ENCODE measurements around the gene IFNA10.
"Not testable (repeated sequence)": the region's sequence is repeated elsewhere in the genome, so short reads cannot be mapped to it uniquely, and the experiment has no call there.

IFNA10 gene

DNA sequence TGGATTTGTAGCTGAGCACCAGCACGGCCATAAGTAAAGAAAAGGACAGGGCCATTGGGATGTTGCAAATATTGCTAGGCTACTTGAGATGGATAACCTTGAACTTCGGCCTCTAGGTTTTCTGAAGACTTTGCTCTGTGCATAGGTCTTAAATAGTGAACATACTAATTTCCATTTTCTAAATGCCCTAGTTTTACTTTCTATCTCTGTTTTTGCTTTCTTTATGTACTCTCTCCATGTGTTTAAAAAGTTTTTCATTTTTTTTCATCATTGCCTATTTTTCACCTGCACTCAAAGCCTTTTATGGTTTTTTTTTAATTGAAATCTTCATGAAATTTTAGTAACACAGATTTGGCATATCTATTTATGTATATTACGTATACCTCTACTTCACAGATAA lies at the start of gene IFNA10:
IFNA10 (minus strand) TSS at position 101 of the 400 bp plus-strand sequence; CDS start at position 55, 46 bp downstream.
- in situ Hi-C loops (cut with MboI; ENCODE audit: low sequenced_read_pairs), result not testable (repeated sequence)

DNA sequence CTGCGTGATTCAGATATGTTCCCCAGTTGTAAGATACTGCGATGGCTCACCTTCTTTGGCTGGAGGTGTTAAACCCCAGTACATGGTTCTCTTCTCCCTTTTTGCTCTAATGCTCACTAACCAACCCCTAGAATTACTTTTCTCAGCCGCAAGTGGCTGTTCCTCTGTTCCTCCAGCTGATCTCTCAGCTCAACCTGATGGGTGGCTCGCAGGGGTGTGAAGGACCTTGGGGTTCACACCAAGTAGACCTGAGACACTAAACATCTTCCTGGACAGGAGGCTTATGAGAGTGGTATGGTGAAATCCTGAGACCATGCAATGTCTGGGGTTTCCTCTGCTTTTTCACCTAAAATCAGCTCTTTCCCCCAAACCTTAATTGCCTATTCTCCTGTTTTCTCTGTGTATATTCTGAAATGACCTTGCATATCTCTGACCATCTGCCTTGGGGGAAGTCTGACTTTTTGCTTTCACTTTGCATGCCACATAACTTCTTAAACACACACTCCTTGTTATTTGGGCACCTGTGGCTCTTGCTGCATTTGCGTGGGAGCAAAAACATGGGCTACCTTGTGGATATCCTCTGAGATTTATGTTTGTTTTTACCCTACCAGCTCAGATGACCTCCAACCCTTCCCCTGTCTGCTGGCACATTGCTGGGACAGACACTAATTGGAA lies 48.7 kb upstream of the IFNA10 start:
- in situ Hi-C loops (cut with MboI; ENCODE audit: low sequenced_read_pairs), result no loop called here

DNA sequence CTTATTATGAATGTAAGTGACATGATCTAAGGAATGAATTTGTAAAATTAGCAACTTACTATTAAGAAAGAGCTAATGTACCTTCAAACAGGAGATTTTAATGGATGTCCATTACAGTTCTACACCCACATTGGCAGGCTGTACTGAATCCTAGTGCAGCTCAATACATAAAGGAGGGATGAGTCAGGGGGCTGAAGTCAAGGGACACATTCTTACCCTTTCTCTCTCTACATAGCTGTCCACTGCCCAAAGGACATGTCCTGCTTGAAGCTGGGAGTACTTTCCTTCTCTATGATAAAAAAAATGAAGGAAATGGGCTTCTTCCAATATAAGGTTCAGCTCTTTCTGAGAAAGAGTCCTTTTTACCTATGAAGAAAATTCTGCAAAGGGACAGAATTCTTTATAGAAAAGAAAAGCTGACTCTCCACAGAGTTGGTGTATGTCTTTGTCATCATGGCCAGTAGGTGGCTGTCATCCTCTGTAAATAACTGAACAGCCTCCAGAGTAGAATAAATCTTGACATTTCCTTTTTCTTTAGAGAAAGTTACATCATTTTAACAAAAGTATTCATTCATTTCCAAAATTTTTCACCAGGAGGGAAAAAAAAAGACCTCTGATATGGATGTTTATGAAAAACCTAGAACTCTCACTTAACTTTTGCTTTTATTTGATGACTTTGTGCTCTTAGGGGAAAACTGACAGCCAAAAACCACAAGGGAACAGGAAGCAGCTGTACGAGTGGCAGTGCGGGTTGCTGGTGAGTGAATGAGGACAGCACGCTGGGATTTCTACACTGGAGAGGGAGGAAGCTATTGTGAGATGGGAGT lies 46.0 kb upstream of the IFNA10 start:
- in situ Hi-C loops (cut with MboI; ENCODE audit: low sequenced_read_pairs), result no loop called here

DNA sequence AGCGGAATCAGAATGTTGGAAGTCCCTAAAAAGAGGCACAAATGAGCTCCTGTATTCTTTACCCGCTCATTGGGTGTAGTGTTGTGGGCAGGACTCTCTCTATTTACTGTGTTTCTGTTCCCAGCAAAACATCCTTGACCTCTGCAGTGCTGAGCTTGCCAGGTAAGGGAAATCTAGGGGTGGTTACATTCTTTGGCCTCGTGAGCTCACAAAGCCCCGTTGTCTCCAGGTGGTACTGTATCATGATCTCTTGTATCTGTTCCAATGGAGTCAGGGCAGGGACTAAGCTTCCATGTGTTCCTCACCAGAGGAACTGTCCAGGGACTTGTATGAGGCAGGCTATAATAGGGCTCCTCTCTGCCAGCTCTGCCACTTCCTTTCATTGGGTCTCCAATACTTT lies 44.7 kb upstream of the IFNA10 start:
- in situ Hi-C loops (cut with MboI; ENCODE audit: low sequenced_read_pairs), result no loop called here

DNA sequence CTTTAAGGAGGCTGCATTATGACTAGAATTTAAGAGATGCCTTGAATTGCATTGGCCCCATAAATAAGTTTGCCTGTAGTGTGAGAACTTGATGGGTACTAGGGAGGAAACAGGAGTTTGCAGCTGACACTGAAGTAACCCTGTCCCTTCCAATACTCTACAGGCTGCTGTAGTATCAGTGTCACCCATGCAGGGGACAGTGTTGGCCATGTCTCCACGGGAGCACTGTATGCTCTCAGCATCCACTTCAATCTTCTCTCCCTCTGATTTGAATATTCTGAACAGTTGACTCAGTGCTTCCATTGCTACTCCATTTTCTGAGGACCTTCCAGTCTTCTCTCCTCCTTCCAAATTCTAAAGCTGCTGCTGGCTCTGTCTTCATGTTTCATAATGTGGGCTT lies 44.2 kb upstream of the IFNA10 start:
- in situ Hi-C loops (cut with MboI; ENCODE audit: low sequenced_read_pairs), result no loop called here

DNA sequence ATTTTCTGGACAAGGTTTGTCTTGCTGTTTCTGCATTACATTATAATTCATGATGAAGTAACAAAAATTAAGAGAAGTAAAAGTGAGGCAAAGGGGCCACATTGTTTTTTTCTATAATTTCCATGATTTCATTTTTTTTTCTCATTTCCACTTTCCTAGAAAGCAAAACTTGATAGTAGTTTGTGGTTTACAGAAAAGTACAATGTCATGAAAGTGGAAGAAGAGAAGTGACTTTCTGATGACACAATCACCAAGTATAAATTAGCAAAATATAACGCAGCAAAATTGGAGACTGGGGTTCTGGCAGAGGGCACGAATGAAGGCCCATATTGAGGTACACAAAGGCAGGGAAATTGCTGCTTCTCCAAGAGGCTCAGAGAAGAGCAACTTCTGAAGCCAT lies 37.9 kb upstream of the IFNA10 start:
- in situ Hi-C loops (cut with MboI; ENCODE audit: low sequenced_read_pairs), result no loop called here

DNA sequence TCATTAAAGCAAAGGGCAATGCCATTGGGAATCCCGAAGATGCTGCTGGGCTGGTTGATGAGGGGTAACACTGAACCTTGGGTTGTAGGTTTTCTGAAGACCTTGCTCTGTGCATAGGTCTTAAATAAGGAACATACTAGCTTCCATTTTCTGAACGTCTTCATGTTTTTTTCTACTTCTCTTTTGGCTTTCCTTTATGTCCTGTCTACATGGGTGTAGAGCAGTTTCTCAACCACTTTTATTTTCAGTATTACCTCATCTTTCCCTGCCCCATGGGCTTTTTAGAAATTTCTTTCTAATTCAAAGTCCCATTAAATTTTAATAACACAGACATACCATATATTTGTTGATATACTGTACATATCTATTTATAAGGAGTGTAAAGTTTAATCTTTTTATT lies 33.0 kb upstream of the IFNA10 start, which contains the start of gene IFNA14:
IFNA14 (minus strand) TSS at position 95 of the 400 bp plus-strand sequence; CDS start at position 25, 70 bp downstream.
- in situ Hi-C loops (cut with MboI; ENCODE audit: low sequenced_read_pairs), result no loop called here

DNA sequence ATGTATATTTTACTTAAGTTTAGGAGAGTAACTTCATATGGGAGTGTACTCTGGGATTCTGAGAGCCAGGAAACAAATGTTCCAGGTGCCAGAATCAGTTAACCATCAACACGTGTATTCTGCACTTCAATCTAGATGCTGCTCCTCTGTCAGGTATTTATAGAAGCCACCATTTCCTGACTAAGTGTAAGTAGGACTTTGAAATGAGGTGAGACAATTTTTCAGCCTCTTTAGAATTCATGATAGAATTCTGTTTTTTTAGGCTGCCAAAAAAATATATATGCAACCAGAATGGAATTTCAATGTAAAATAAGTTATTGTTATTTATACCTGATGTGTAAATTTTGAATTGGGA lies 29.4 kb upstream of the IFNA10 start:
- in situ Hi-C loops (cut with MboI; ENCODE audit: low sequenced_read_pairs), result not testable (repeated sequence)

DNA sequence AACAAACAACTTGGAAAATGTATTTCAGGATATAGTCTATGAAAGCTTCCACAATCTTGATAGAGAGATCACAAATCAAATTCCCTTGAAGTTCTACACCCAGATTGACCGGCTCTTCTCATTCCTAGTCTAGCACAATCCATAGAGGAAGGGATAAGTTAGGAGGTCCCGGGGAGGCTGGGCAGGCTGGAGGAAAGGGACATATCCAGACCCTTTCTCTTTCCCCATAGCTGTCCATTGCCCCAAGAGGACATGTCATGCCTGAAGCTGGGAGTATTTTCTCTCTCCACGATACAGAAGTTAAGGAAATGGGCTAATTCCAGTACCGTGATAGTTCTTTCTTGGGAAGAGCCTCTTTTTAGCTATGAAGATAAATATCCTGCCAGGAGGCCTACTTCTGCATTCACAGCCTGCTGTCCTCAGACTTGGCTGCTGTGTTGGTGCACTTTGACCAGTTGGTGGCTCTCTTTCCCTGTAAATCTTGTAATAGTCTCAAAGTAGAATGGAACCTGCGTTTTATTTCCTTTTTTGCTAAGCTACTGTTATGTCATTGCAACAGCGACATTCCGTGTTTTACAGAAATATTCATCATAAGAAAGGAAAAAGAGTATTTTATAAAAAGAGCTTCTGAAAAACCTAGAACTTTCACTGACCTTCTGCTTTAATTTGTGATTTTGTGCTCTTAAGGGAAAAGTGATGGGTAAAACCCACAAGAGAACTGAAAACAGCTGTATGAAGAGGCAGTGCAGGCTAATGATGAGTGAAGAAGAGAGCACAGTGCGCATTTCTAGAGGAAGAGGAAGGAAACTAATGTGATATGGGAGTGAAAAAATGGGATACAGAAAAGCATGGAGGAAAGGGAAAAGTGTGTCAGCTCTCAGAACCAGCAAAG lies 28.8 kb upstream of the IFNA10 start:
- in situ Hi-C loops (cut with MboI; ENCODE audit: low sequenced_read_pairs), result not testable (repeated sequence)

DNA sequence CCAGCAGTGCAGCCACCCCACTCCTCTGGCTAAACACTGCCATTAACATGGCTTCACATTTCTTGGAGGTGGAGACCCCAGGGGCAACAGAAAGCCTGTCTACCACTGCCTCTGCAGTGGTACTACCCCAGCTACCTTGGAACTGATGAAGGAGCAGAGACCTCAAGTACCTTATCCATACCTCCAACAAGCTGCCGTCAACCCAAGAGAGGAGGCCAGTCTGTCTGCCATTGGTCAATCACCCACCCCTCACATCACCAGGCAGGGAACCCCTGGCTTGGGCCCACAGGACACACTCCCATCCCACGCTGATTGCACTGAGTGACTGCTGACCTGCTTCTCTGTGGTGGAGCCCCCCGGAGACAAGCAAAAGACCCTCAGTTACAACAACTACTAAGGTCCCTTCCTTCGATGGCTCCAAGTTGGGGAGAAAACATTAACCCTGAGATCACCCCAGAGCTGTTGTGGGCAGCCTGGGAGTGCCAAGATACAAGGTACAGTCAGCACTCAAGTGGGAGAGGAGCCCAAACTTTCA lies 27.3 kb upstream of the IFNA10 start:
- in situ Hi-C loops (cut with MboI; ENCODE audit: low sequenced_read_pairs), result no loop called here

DNA sequence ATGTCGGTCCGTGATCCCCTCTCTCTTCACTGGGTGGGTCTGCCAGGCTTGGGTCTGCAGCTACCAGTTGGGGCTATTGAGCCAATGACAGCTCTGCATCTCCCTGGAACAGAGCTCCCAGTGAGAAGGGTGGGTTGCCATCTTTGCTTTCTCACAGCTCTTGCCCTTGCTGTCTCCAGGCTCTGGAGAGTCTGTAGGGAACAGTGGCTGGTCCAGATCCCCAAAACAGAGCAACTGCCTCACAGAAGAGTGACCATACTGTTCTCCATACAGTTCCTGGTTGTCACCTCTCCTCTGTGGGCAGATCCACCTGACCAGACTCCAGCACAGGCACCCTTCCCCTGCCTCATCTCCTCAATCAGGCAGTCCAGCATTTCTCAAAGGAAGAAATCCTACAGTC lies 26.3 kb upstream of the IFNA10 start:
- in situ Hi-C loops (cut with MboI; ENCODE audit: low sequenced_read_pairs), result no loop called here

DNA sequence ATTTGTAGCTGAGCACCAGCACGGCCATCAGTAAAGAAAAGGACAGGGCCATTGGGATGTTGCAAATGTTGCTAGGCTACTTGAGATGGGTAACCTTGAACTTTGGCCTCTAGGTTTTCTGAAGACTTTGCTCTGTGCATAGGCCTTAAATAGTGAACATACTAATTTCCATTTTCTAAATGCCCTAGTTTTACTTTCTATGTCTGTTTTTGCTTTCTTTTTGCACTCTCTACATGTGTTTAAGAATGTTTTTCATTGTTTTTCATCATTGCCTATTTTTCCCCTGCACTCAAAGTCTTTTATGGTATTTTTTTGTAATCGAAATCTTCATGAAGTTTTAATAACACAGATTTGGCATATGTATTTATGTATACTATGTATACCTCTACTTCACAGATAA lies 21.2 kb upstream of the IFNA10 start, which contains the start of gene IFNA17:
IFNA17 (minus strand) TSS at position 101 of the 400 bp plus-strand sequence; CDS start at position 52, 49 bp downstream.
- in situ Hi-C loops (cut with MboI; ENCODE audit: low sequenced_read_pairs), result no loop called here

DNA sequence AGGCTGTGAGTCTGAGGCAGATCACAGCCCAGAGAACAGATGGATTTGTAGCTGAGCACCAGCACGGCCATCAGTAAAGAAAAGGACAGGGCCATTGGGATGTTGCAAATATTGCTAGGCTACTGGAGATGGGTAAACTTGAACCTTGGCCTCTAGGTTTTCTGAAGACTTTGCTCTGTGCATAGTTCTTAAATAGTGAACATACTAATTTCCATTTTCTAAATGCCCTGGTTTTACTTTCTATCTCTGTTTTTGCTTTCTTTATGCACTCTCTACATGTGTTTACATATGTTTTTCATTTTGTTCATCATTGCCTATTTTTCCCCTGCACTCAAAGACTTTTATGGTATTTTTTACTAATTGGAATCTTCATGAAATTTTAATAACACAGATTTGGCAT lies 10.3 kb upstream of the IFNA10 start, which contains the start of gene IFNA16:
IFNA16 (minus strand) TSS at position 101 of the 400 bp plus-strand sequence; CDS start at position 95, 6 bp downstream.
- in situ Hi-C loops (cut with MboI; ENCODE audit: low sequenced_read_pairs), result not testable (repeated sequence)

DNA sequence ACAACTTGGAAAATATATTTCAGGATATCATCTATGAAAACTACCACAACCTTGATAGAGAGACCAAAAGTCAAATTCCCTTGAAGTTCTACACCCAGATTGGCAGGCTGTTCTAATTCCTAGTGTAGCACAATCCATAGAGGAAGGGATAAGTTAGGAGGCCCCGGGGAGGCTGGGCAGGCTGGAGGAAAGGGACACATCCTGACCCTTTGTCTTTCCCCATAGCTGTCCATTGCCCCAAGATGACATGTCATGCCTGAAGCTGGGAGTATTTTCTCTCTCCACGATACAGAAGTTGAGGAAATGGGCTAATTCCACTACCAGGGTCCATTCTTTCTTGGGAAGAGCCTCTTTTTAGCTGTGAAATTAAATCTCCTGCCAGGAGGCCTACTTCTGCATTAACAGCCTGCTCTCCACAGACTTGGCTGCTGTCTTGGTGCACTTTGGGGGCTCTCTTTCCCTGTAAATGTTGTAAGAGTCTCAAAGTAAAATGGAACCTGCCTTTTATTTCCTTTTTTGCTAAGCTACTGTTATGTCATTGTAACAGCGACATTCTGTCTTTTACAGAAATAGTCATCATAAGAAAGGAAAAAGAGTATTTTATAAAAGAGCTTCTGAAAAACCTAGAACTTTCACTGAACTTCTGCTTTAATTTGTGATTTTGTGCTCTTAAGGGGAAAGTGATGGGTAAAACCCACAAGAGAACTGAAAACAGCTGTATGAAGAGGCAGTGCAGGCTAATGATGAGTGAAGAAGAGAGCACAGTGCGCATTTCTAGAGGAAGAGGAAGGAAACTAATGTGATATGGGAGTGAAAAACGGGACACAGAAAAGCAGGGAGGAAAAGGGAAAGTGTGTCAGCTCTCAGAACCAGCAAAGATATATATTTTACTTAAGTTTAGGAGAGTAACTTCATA lies 6.7 kb upstream of the IFNA10 start:
- in situ Hi-C loops (cut with MboI; ENCODE audit: low sequenced_read_pairs), result not testable (repeated sequence)

DNA sequence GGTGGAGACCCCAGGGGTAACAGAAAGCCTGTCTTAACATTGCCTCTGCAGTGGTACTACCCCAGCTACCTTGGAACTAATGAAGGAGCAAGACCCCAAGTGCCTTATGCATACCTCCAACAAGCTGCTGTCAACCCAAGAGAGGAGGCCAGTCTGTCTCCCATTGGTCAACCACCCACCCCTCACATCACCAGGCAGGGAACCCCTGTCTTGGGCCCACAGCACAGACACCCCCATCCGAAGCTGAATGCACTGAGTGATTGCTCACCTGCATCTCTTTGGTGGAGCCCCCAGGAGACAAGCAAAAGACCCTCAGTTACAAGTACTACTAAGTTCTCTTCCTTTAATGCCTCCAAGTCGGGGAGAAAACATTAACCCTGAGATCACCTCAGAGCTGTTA lies 5.2 kb upstream of the IFNA10 start:
- in situ Hi-C loops (cut with MboI; ENCODE audit: low sequenced_read_pairs), result not testable (repeated sequence)

DNA sequence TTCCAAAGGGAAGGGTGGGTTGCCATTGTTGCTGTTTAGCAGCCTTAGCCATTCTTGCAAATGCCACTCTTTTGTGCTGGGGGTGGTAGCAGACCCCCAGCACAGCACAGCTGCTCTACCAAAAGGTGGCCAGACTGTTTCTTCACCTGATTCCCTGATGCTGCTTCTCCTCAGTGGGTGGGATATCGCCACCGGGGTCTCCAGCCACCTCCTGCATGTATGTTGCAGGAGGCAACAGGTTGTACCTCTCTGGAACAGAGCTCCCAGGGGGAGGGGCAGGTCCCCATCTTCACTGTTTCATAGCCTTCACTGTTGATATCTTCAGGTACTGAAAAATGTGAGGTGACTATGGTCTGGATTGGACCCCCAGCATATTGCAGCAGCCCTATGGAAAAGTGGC lies 3.8 kb upstream of the IFNA10 start:
- in situ Hi-C loops (cut with MboI; ENCODE audit: low sequenced_read_pairs), result not testable (repeated sequence)

DNA sequence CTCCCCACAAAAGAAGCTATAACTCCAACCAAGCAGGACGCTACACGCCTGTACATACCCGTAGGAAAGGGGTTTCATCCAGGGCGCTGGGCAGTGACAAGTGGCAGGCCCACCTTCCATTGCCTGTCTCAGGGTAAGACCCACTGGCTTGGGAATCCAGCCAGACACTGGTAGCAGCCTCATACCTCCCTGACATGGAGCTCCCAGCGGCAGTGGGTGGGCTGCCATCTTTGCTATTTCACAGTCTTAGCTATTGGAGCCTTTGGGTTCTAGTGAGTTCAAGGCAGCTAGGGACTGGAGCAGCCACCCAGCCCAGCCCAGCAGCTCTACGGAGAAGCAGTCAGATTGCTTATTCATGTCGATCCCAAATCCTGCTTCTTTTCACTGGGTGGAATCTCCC lies 3.4 kb upstream of the IFNA10 start:
- in situ Hi-C loops (cut with MboI; ENCODE audit: low sequenced_read_pairs), result no loop called here

DNA sequence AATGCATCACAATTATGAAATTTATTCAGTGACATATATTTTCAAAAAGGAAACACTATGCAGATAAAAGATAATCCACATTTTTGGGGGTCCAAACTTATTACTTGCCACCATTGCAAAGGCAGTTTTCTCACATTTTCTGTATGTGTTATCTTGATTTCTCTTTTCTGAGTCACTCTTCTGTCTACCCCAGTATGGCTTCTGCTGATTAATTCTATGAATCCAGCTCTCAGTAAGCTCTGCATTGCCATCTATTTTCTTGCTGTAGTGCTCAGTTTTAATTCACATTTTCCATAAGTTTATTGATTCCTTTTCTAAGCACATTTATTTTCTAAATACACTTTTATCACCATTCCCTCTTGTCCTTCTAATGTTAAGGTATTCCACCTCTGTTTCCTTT lies 1.7 kb downstream of the IFNA10 start:
- in situ Hi-C loops (cut with MboI; ENCODE audit: low sequenced_read_pairs), result no loop called here

DNA sequence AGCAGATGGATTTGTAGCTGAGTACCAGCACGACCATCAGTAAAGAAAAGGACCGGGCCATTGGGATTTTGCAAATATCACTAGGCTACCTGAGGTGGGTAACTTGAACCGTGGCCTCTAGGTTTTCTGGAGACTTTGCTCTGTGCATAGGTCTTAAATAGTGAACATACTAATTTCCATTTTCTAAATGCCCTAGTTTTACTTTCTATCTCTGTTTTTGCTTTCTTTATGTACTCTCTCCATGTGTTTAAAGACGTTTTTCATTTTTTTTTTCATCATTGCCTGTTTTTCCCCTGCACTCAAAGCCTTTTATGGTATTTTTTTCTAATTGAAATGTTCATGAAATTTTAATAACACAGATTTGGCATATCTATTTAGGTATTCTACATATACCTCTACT lies 4.8 kb downstream of the IFNA10 start, which contains the start of gene IFNA7:
IFNA7 (minus strand) TSS at position 101 of the 400 bp plus-strand sequence; CDS start at position 61, 40 bp downstream.
- in situ Hi-C loops (cut with MboI; ENCODE audit: low sequenced_read_pairs), result not testable (repeated sequence)

Measured in HL-60/S4 (cell line).